HG03025 (cell line): Measurements from ENCODE around the gene ATP2A3.
A peak's percentile ranks its signal among the peaks of the same experiment; 100 is the strongest.

Source experiments
- ATAC-seq: cut with Tn5 transposase; IDR thresholded peaks from one replicate; pipeline ENCODE4 v1.9.1; 2021; ENCODE audit warnings: mild to moderate bottlenecking, moderate library complexity; ENCODE audit not compliant: unreplicated experiment, low FRiP score

The ATP2A3 gene

DNA sequence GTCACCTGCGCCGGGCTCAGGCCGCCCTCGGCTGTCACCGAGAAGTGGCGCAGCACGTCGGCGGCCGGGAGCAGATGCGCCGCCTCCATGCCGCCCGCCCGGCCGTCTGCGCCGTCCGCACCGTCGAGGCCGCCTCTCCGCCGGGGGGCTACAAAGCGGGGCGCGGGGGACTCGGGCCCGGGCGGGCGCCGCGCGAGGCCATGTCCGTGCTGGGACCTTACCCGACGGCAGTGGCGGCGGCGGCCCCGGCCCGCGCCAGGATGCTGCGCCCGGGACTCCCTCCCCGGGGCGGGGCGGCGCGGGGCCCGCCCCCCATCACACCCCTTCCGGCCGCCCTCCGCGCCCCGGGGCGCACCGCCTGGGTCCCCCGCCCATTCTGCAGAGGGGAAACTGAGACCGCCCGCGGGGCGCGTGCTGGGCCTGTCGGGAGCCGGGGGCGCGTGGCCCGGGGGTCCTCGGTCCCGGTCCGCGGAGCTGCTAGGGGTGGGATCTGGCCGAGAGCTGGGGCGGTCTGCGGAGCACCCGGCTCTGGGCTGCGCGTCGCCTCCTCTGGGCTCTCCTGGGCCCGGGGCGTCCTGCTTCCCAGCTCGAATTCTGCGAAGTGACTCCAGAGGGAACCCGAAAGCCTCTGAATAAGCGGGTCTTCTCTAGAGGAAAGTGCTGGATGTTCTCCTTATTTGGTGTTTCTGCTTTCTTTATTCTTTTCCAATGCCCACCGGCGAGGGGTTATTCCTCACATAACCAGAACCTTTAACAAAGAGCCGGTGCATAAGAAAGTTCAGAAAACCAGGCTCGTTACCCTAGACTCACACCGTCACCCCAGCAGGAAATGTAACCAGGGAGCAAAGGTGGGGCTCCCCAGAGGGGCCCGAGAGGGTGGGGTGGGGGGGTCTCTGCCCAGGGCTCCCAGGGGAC lies at the start of gene ATP2A3:
TSS of gene ATP2A3 (minus strand) at position 235 of the 915 bp plus-strand sequence. CDS start at position 89, 146 bp downstream.
- ATAC-seq = peak; percentile 43

DNA sequence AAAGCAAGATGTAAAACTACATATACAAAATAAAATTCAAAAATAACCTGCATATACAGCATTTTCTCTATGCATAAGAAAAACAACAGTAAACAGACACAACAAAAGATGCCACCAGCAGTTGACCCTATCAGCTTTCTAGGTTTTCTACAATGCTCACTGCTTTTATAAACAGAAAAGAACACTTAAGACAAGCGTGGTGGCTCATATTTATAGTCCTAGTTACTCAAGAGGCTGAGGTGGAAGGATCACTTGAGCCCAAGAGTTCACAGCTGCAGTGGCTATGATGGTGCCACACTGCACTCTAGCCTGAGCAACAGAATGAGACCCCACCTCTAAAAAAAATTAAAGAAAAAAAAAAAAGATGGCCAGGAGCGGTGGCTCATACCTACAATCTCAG lies 46.5 kb upstream of the ATP2A3 start:
- no peak for ATAC-seq

DNA sequence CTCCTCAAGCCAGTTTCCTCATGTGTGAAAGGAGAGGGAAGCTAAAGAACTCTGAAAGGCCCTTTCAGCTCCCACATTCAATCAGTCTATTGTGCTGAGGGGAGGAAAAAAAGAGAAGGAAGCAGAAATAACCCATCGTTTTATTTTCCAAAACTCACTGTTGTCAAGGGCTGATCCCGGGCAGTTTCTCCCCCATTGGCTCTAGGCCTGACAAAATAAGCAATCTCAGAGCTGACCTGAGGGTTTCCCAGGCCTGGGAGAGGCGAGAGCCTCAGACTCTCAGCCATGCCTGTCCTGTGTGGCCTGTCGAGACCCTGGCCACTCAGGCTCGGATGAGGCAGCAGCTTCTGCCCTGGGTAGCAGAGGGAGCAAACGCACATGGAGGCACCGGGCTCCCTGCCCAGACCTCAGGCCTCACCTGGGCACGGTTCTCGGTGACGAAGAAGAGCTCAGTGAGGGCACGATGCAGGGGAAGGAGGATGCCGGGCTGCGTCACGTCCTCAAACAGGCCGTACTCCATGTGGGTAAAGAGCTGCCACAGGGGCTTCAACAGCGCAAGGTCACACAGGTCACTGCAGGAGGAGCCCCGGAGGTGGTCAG lies 45.0 kb upstream of the ATP2A3 start:
- no peak for ATAC-seq

DNA sequence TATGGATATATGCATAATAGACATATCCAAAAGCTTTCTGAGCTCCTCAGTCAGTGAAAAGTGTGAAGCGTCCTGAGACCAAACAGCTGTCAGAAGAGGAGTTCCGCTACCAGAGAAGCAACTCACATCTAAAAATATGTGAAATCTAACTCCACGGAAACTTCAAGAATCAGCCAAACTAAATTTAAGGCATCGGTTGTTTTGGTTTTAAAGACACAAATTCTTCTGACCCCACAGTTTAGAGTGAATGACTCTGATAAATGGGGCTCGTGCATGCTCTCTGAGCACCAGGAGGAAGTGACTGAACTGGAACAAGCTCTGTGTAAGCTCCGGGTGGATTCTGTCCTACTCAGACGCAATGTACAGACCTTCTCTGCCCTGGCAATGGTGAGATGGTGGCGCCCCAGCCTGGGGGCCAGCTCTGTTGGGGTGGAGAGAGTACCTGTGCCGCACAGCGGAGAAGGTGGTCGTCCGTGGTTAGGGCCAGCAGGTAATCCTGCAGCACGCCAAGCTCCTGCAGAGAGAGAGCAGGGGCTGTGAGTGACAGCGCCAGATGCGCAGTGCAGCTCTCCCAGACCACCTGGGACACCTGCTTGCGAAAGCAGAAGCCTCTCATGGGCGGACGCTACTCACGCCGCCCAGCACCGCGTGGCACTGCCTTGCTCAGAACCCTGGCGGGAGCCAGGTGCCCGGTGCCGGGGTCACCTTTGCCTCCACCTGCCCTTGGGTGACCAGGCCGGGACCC lies 44.4 kb upstream of the ATP2A3 start:
- ATAC-seq = no peak

DNA sequence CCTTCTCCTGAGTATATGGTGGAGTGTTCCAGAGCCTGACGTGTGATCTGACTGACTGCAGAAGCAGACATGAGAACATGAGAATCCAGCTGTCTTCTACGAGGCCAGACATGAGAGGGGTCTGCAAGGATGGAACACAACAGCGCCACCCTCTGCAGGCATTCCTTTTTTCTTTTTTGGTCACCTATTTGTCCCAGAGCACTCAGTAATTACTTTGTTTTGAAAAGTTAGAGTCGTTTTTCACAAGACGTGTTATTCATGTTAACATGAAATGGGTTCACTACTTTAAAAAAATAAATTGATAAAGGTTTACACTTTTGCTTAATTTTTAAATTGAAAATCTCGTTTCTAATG lies 43.8 kb upstream of the ATP2A3 start:
- no peak for ATAC-seq

GRCh38 chr17:4007346-4008081 lies 43.3 kb upstream of the ATP2A3 start:
- no peak for ATAC-seq

- no peak for ATAC-seq
Measured at GRCh38 chr17:4006745-4007211, 42.5 kb upstream of the ATP2A3 start.

- no peak for ATAC-seq
Measured at GRCh38 chr17:4006165-4006589, 41.9 kb upstream of the ATP2A3 start.

- ATAC-seq = no peak
Measured at GRCh38 chr17:4005296-4006164, 41.3 kb upstream of the ATP2A3 start.

DNA sequence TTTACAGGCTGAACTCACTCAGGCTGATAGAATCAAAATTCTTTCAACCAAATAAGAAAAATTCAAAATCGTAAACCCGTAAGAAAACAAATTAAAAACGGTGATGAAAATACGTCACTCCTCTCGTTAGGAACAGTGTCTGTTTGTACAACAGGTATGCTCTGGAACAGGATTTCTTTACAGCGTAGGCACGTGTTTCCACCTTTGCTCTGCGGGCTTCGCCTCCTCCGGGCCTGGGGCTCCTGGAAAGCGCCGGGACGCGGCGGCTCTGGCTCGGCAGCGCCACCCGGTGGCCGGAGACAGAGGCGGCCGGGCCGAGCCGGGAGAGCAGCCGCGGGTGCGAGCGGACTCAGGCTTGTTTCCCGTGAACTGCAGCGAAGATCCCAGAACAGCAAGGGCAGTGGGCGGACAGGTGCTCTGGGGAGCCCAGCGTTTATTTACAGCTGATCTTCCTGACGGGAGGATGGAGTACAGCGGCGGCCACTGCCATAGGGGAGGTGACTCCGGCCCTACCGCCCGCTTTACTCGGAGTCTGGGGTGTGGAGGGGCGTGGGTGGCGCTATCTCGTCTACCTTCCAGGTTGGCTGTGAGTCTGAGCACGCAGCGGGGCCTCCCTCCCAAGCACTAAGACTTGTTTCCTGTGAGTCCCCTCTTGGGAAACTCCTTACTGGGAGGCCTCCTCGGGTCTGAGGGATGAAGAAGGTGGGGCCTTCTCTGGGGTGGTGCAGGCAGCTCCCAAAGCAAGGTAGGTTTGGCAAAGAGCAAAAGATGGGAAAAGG lies 40.5 kb upstream of the ATP2A3 start:
- ATAC-seq = no peak

DNA sequence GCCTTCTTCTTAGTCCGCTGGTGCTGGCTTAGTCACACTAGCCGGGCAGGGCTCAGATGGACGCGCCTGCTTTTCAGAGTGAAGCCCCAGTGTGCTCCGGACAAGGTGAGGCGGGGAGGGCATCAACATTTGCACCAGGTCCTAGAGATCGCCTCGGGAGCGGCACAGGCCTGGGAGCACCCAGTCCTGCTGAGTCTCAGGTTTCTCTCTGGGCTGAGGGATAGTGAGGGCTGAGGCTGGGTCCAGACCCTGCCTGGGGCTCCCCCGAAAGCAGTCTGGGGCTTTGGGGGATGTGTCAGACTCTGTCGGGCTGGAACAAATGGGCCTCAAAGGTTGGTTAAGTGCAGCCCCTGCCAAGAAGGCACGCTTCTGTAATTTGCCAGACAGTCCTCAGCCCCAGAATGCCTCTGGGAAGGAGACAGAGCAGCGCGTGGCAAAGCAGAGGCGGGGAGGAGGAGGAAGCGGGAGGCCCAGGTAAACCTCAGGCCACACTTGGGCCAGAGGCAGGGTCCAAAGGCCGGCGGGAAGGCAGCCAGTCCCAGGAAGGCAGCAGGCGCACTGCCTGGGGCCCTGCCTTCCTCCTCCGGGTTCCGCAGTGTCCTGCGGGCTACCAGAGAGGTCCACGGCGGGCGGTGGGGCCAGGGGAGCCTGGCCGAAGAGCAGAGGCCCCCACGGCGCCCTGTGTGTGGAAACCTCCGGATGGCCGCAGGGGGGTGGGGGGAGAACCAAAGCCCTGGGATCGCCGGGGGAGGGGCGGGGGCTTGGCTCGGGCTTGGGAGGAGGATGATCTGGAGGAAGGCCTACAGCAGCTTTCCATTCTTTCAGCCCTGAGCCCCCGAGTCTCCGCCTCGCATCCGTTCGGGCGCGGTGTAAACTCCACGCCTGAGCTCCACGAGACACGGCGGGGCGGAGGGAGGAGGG lies 39.5 kb upstream of the ATP2A3 start:
- ATAC-seq = no peak

DNA sequence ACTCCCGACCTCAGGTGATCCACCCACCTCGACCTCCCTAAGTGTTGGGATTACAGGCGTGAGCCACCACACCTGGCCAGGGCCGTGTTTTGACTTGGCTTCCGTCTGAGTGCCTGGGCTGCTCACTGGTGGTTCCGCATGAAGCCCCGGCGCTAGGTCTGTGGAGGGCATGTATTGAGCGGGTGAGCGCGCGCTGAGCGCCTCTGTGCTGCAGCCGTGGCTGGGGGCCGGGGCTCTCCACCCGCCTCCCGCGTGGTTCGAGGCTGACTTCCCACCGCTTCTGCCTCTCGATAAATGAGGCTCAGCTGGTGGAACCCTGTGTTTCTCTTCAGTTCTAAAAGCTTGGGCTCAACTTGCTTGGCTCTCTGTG lies 38.9 kb upstream of the ATP2A3 start:
- ATAC-seq = no peak

DNA sequence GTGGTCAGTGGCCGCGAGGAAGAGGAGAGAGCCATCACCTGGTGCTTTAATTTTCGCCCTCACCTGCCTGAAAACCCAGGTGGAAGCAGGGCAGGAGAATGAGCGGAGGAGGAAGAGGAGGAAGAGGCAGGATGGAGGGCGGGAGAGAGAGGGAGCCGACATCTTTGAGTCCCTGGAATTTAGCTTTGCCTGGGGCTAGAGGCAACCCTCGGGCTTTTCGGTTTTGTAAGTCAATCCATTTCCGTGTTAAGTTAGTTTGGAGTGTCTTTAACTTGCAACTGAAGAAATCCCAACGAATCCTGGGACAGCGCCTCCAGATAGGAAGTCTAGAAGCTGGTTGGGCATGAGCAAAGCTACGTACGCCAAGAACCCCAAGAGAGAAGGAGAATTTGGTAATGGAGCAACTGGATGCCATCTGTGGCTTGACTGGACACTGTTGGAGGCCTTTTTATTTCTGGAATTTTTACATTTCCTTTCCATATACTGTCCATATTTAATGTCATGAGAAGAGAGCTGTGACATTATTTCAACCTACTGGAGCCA lies 36.9 kb upstream of the ATP2A3 start:
- ATAC-seq = no peak

DNA sequence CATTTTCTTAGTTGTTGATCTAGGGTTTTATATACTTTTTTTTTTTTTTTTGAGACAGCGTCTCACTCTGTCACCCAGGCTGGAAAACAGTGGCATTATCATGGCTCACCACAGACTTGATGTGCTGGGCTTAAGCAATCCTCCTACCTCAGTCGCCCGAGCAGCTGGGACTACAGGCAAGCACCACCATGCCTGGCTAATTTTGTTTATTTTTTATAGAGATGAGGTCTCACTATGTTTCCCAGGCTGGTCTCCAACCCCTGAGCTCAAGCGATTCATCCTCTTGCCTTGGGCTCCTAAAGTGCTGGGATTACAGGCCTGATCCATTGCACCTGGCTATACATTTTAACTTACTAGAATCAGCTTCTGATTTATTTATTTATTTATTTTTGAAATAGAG lies 34.2 kb upstream of the ATP2A3 start:
- no peak for ATAC-seq

DNA sequence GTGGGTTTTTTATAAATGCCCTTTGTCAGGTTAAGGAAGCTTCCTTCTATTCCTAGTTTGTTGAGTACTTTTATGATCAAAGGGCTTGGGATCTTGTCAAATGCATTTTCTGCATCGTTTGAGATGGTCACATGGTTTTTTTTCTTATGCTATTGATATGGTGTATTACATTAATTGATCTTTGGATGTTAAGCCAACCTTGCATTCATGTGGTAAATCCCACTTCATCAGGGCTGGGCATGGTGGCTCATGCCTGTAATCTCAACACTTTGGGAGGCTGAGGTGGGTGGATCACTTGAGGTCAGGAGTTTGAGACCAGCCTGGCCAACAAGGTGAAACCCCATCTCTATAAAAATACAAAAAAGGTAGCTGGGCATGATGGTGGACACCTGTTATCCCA lies 30.8 kb upstream of the ATP2A3 start:
- no peak for ATAC-seq

- no peak for ATAC-seq
Measured at GRCh38 chr17:3994221-3994576, 30.0 kb upstream of the ATP2A3 start.

GRCh38 chr17:3993493-3994220 lies 29.4 kb upstream of the ATP2A3 start:
- no peak for ATAC-seq
